Diencephalon (tissue), 1 donor: ENCODE data around the gene CD19. TPM values are rescaled to one million over a fixed set of nuclear protein-coding genes. Genes with fewer than 3 reads are reported as not detected.

Source experiments
- total RNA-seq: library from RNA; depleted of rRNA; stranded (reverse); fragments of >200 nt; gene quantifications from one replicate; pipeline ENCODE4 v1.2.3, GENCODE V29; 2014

CD19 gene
- 0.23 TPM for total RNA-seq

DNA sequence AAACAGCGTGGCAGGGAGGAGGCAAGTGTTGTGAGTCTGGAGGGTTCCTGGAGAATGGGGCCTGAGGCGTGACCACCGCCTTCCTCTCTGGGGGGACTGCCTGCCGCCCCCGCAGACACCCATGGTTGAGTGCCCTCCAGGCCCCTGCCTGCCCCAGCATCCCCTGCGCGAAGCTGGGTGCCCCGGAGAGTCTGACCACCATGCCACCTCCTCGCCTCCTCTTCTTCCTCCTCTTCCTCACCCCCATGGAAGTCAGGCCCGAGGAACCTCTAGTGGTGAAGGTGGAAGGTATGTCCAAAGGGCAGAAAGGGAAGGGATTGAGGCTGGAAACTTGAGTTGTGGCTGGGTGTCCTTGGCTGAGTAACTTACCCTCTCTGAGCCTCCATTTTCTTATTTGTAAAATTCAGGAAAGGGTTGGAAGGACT lies at the start of gene CD19:
TSS of gene CD19 (plus strand) at position 171 of the 425 bp plus-strand sequence. CDS start at position 201, 30 bp downstream.

DNA sequence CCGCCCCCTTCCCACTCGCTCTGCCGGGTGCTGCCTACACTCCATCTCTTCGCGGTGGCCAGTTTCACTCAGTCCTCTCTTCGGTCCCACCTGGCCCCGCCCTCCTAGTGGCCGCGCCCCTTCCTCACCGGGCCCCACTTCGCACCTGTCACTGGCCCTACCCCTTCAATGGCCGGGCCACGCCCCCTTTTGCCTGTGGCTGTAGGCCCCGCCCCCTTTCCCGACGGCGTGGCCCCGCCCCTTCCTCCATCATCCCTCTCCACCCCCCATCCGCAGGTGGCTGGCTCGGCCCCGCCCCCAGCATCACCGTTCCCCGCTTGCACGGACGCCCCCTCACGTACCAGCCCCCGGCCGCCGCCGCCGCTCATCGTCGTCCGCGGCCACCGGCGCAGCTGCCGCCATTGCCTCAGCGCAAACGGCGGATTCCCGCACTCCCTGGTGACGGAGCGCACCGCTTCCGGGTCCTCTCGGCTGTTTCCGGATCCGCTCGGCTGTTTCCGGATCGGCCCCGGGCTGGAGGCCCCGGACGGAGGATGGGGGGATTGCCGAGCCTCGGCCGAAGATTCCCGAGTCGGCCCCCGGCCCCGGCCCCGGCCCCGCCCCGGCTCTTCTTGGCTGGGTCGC lies 6.9 kb upstream of the CD19 start, which contains the start of gene RABEP2:
TSS of gene RABEP2 (minus strand) at position 477 of the 624 bp plus-strand sequence. CDS start at position 402, 75 bp downstream.

GRCh38 chr16:28950648-28951409 lies 19.1 kb downstream of the CD19 start, which contains the start of gene NFATC2IP:
TSS of gene NFATC2IP (plus strand) at chr16:28950937. CDS start at chr16:28951012, 75 bp downstream.

GRCh38 chr16:28974437-28975157 lies 42.8 kb downstream of the CD19 start, which contains the start of gene SPNS1:
TSS of gene SPNS1 (plus strand) at chr16:28974778. CDS start at chr16:28975152, 374 bp downstream.

GRCh38 chr16:28984619-28985135 lies 52.9 kb downstream of the CD19 start, which contains the start of gene LAT:
TSS of gene LAT (plus strand) at chr16:28985052. CDS start at chr16:28985418, 366 bp downstream.

Other genes with a start within 250 kb of the CD19 start
- gene EIF3C, start 220.5 kb upstream of the CD19 start, total RNA-seq, result 195 TPM
- 4.6 TPM for gene NPIPB9, start 180.2 kb upstream of the CD19 start, total RNA-seq
- 43.1 TPM for gene ATXN2L, start 109.0 kb upstream of the CD19 start, total RNA-seq
- 71.7 TPM for gene TUFM, start 85.6 kb upstream of the CD19 start, total RNA-seq
- gene SH2B1, start 68.1 kb upstream of the CD19 start, total RNA-seq, result 18.7 TPM
- 0.23 TPM for gene ATP2A1, start 53.5 kb upstream of the CD19 start, total RNA-seq
- 7.8 TPM for gene RABEP2, start 6.7 kb upstream of the CD19 start, total RNA-seq
- 28.4 TPM for gene NFATC2IP, start 19.0 kb downstream of the CD19 start, total RNA-seq
- 27.7 TPM for gene SPNS1, start 42.8 kb downstream of the CD19 start, total RNA-seq
- 0.69 TPM for gene LAT, start 53.1 kb downstream of the CD19 start, total RNA-seq